Ureter (tissue), 1 donor: ENCODE results near the gene PGAP6. TPM values are rescaled to one million over a fixed set of nuclear protein-coding genes. Genes with fewer than 3 reads are reported as not detected.
"Not testable (repeated sequence)": the region's sequence is repeated elsewhere in the genome, so short reads cannot be mapped to it uniquely, and the experiment has no call there.

ENCODE experiments used
- DNase-seq: peaks from one replicate; pipeline ENCODE4 v3.0.0-alpha.2; 2020; ENCODE audit warnings: low spot score
- total RNA-seq: library from RNA; stranded (reverse); gene quantifications from one replicate; pipeline ENCODE4 v1.2.4, GENCODE V29; 2023
- donor health status: DM: yes; HTN: yes; CAD: no.

Gene PGAP6
- total RNA-seq, 1 donor from 2014 or later: 37.6 TPM

- no peak for DNase-seq
These were observed 2.4 kb downstream of the PGAP6 start for GRCh38 chr16:379183-379960.

- no peak for DNase-seq
These were observed 3.0 kb downstream of the PGAP6 start for GRCh38 chr16:378821-379182.

- DNase-seq: not testable (repeated sequence)
These were observed 3.5 kb downstream of the PGAP6 start for GRCh38 chr16:378113-378820.

- DNase-seq: no peak
These were observed 4.3 kb downstream of the PGAP6 start for GRCh38 chr16:377419-377951.

GRCh38 chr16:376817-377418 is 4.9 kb downstream of the PGAP6 start:
- no peak for DNase-seq

- no peak for DNase-seq
These were observed 5.6 kb downstream of the PGAP6 start for GRCh38 chr16:375927-376816.

- no peak for DNase-seq
These were observed 6.6 kb downstream of the PGAP6 start for GRCh38 chr16:375212-375611.

GRCh38 chr16:374616-374926 is 7.2 kb downstream of the PGAP6 start:
- DNase-seq: no peak

GRCh38 chr16:373848-374615 is 7.7 kb downstream of the PGAP6 start:
- DNase-seq: no peak

GRCh38 chr16:373020-373598 is 8.7 kb downstream of the PGAP6 start:
- DNase-seq: no peak

GRCh38 chr16:372302-372983 is 9.3 kb downstream of the PGAP6 start:
- no peak for DNase-seq

- DNase-seq: no peak
These were observed 10.1 kb downstream of the PGAP6 start for GRCh38 chr16:371515-372301.

GRCh38 chr16:370979-371514 is 10.7 kb downstream of the PGAP6 start:
- no peak for DNase-seq

GRCh38 chr16:370443-370842 is 11.3 kb downstream of the PGAP6 start, which contains the start of gene MRPL28:
MRPL28 (minus strand) TSS chr16:370538; CDS start chr16:370218, 320 bp downstream.
- DNase-seq: peak; percentile 96

- DNase-seq: no peak
These were observed 11.8 kb downstream of the PGAP6 start for GRCh38 chr16:369866-370436.

GRCh38 chr16:369275-369865 is 12.4 kb downstream of the PGAP6 start:
- no peak for DNase-seq

GRCh38 chr16:368388-369158 is 13.2 kb downstream of the PGAP6 start:
- no peak for DNase-seq
